Trophoblast cell (in vitro differentiated cells and primary cell): ENCODE data around the gene MRPL52.
"Not testable (repeated sequence)": the region's sequence is repeated elsewhere in the genome, so short reads cannot be mapped to it uniquely, and the experiment has no call there.

Experiments used
- DNase-seq, 2 donors: peaks; one replicate each; pipeline ENCODE4 v3.0.0-alpha.2; 2016
- H2AFZ ChIP-seq: 2 replicates; pipeline ENCODE4 v1.6.1; 2013; ENCODE audit warnings: low read length, moderate library complexity, mild to moderate bottlenecking; ENCODE audit not compliant: insufficient read depth, poor library complexity
- H2AK5ac ChIP-seq: 2 replicates; pipeline ENCODE4 v1.6.1; 2013; ENCODE audit warnings: mild to moderate bottlenecking, low read length
- H2BK120ac ChIP-seq: 2 replicates; pipeline ENCODE4 v1.6.1; 2013; ENCODE audit warnings: low read length, mild to moderate bottlenecking, moderate library complexity; ENCODE audit not compliant: insufficient read depth, poor library complexity
- H2BK12ac ChIP-seq: 2 replicates; pipeline ENCODE4 v1.6.1; 2013; ENCODE audit warnings: mild to moderate bottlenecking, low read length, moderate library complexity
- H2BK5ac ChIP-seq: 2 replicates; pipeline ENCODE4 v1.6.1; 2013; ENCODE audit warnings: low read length, low read depth, moderate library complexity, mild to moderate bottlenecking; ENCODE audit not compliant: poor library complexity
- H3K14ac ChIP-seq: 2 replicates; pipeline ENCODE4 v1.6.1; 2013; ENCODE audit warnings: mild to moderate bottlenecking, low read length
- H3K18ac ChIP-seq: 2 replicates; pipeline ENCODE4 v1.6.1; 2013; ENCODE audit warnings: mild to moderate bottlenecking, low read length
- H3K23ac ChIP-seq: 2 replicates; pipeline ENCODE4 v1.6.1; 2013; ENCODE audit warnings: low read length
- H3K27ac ChIP-seq: 2 replicates; pipeline ENCODE4 v1.5.1; 2013; ENCODE audit warnings: low read depth, mild to moderate bottlenecking, inconsistent platforms, low read length, moderate library complexity
- H3K27me3 ChIP-seq: 2 replicates; pipeline ENCODE4 v1.6.1; 2013; ENCODE audit warnings: inconsistent platforms, mild to moderate bottlenecking, low read length, moderate library complexity; ENCODE audit not compliant: insufficient read depth
- H3K36me3 ChIP-seq, 2 experiments: 1 replicate in 1 of 2; 2 replicates in 1 of 2; pipeline ENCODE4 v1.6.1; 2013; ENCODE audit warnings: low read length in 2 of 2, mild to moderate bottlenecking in 2 of 2, moderate library complexity in 1 of 2; ENCODE audit not compliant: insufficient read depth in 2 of 2, control insufficient read depth in 1 of 2
- H3K4ac ChIP-seq: 2 replicates; pipeline ENCODE4 v1.6.1; 2013; ENCODE audit warnings: low read depth, mild to moderate bottlenecking, low read length, moderate library complexity
- H3K4me1 ChIP-seq, 2 experiments: 1 replicate in 1 of 2; 2 replicates in 1 of 2; pipeline ENCODE4 v1.6.1; 2013; ENCODE audit warnings: low read length in 2 of 2, mild to moderate bottlenecking in 2 of 2, moderate library complexity in 1 of 2; ENCODE audit not compliant: insufficient read depth in 2 of 2, control insufficient read depth in 1 of 2
- H3K4me2 ChIP-seq: 2 replicates; pipeline ENCODE4 v1.6.1; 2013; ENCODE audit warnings: inconsistent platforms, mild to moderate bottlenecking, low read length, moderate library complexity
- H3K4me3 ChIP-seq: 2 replicates; pipeline ENCODE4 v1.5.1; 2013; ENCODE audit warnings: mild to moderate bottlenecking, low read depth, low read length, inconsistent platforms
- H3K79me1 ChIP-seq: one replicate; pipeline ENCODE4 v1.6.1; 2013; ENCODE audit warnings: low read length
- H3K79me2 ChIP-seq: 2 replicates; pipeline ENCODE4 v1.6.1; 2013; ENCODE audit warnings: low read length, mild to moderate bottlenecking; ENCODE audit not compliant: control insufficient read depth, insufficient read depth, poor library complexity
- H3K9ac ChIP-seq: 2 replicates; pipeline ENCODE4 v1.6.1; 2013; ENCODE audit warnings: mild to moderate bottlenecking, low read length
- H3K9me3 ChIP-seq: 2 replicates; pipeline ENCODE4 v1.6.1; 2013; ENCODE audit warnings: low read depth, mild to moderate bottlenecking, control low read depth, inconsistent platforms, low read length; ENCODE audit not compliant: insufficient read depth
- H4K12ac ChIP-seq: 2 replicates; pipeline ENCODE4 v1.6.1; 2013; ENCODE audit warnings: low read depth, mild to moderate bottlenecking, low read length, moderate library complexity
- H4K8ac ChIP-seq: 2 replicates; pipeline ENCODE4 v1.6.1; 2013; ENCODE audit warnings: low read depth, mild to moderate bottlenecking, low read length, moderate library complexity
- H4K91ac ChIP-seq: one replicate; pipeline ENCODE4 v1.6.1; 2013; ENCODE audit warnings: low read depth, mild to moderate bottlenecking, low read length, moderate library complexity
- WGBS: extraction: QIAGEN DNeasy Blood & Tissue Kit; methylation state at CpG from one replicate; pipeline ENCODE4 v1.1.7; 2013; ENCODE audit warnings: missing lambda C conversion rate; ENCODE audit not compliant: insufficient read length, insufficient coverage; ENCODE audit errors: extremely low coverage; 5-methylcytosine and 5-hydroxymethylcytosine counted together

The MRPL52 gene

DNA sequence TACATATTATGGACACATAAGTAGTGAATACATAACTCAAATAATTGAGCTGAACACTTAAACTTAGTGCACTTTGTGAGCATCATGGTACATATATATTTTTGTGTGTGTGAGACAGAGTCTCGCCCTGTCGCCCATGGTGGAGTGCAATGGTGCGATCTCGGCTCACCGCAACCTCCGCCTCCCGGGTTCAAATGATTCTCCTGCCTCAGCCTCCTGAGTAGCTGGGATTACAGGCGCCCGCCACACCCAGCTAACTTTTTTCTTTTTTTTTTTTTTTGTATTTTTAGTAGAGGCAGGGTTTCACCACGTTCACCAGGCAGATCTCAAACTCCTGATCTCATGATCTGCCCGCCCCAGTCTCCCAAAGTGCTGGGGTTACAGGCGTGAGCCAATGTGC is 22.5 kb downstream of the MRPL52 start:
- not testable (repeated sequence) for H3K36me3 ChIP-seq, H3K27ac ChIP-seq, H3K4me3 ChIP-seq, H2BK120ac ChIP-seq, H4K12ac ChIP-seq, H3K18ac ChIP-seq, DNase-seq, H2AFZ ChIP-seq, H2AK5ac ChIP-seq, H2BK12ac ChIP-seq, H3K79me2 ChIP-seq, H3K9me3 ChIP-seq, H3K27me3 ChIP-seq, H3K14ac ChIP-seq, H2BK5ac ChIP-seq, H4K91ac ChIP-seq, H3K9ac ChIP-seq, H4K8ac ChIP-seq, H3K4ac ChIP-seq, H3K23ac ChIP-seq, H3K4me2 ChIP-seq
- no CpG with 5 or more reads among the region's 12 CpGs for WGBS
- peaks cover 22 to 32% of the 10 kb centered on the region in 2 experiments for H3K4me1 ChIP-seq
- peaks cover 11% of the 10 kb centered on the region for H3K79me1 ChIP-seq

DNA sequence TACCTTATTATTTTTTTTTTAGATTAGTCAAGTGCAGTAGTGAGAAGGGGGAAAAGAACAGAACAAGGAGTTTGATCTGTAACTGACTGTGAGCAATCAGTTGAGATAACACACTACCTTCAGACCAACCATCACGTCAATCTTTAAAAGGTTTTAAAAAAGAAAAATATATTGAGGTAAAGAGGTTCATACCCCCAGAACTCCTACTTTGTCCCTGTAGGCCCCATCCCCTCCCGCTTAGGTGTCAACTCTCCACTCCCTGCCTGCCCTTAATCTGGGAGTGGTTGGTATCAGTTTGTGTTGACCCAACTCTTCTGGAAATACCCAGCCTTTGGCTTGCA is 22.9 kb downstream of the MRPL52 start:
- Histone ChIP-seq H3K4ac (no peak overlapping the region), H2AK5ac (peak overlapping the region; percentile 30), H3K4me2 (no peak overlapping the region), H2BK12ac (peak overlapping the region; percentile 68), H3K27me3 (no peaks in the 10 kb centered on the region), H4K91ac (peak overlapping the region; percentile 42), H4K12ac (peak overlapping the region; percentile 5), H4K8ac (peak overlapping the region; percentile 59), H3K36me3 (peaks cover 0 to 3% of the 10 kb centered on the region in 2 experiments), H3K4me1 (peaks cover 22 to 31% of the 10 kb centered on the region in 2 experiments), H3K4me3 (no peak overlapping the region), H3K9ac (no peak overlapping the region), H2BK120ac (no peak overlapping the region), H3K14ac (no peak overlapping the region), H3K9me3 (no peaks in the 10 kb centered on the region), H3K27ac (no peak overlapping the region), H3K18ac (peak overlapping the region; percentile 42), H2BK5ac (no peak overlapping the region), H3K79me2 (peaks cover 2% of the 10 kb centered on the region), H3K23ac (no peak overlapping the region), H3K79me1 (peaks cover 11% of the 10 kb centered on the region), H2AFZ (peak overlapping the region; percentile 69)
- WGBS = no CpG with 5 or more reads among the region's 2 CpGs
- no peak for DNase-seq

DNA sequence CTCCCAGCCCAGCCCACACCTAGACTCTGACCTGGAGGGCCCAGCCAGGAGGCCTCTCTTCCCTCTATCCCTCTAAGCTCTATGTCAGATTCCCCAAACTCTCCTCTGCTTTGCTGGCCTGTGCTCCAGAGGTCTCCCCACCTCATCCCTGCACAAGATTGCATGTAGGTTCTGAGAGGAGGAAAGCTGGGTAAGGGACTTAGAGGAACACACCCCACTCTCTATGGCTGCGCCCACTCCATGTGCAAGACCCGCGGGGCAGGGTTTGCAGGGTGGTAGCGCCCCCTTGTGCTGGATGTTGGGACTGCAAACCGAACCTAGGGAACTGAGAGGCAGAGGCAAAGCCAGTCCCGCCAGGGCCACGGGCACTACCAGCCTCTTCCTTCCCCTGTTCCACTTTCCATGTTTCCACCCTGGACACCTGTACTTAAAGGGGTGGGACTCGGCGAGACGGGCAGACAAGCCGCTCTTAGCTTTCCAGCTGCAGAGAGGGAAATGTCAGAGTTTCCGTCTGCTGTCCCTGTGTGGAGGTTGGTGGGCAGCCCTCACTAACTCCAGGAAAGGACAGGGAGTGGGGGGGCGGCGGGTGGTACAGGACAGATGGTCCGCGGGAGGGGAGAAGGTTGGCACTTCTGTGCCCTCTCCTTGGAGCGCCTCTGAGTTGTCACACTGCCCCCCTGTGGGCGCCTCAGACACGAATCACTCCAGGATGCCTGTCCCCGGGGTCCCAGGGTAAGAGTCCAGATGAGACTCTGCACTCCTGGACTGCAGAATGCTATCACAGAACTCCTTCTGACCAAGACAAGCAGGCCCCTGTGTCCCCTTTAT is 23.5 kb downstream of the MRPL52 start:
- H3K4ac ChIP-seq = peak overlapping the region; percentile 13
- peak; percentile 82 to 91 for DNase-seq
- peak overlapping the region; percentile 33 for H3K4me3 ChIP-seq
- H3K23ac ChIP-seq = no peak overlapping the region
- no peaks in the 10 kb centered on the region for H3K9me3 ChIP-seq
- peak overlapping the region; percentile 91 for H2AFZ ChIP-seq
- peak overlapping the region; percentile 87 for H4K8ac ChIP-seq
- H2AK5ac ChIP-seq = peak overlapping the region; percentile 45
- H3K36me3 ChIP-seq = peaks cover 0 to 3% of the 10 kb centered on the region in 2 experiments
- H3K4me1 ChIP-seq = peaks cover 16 to 26% of the 10 kb centered on the region in 2 experiments
- peak overlapping the region; percentile 33 for H2BK5ac ChIP-seq
- peaks cover 11% of the 10 kb centered on the region for H3K79me1 ChIP-seq
- no CpG with 5 or more reads among the region's 20 CpGs for whole genome bisulfite sequencing
- H3K4me2 ChIP-seq = peak overlapping the region; percentile 83
- H4K91ac ChIP-seq = peak overlapping the region; percentile 94
- peak overlapping the region; percentile 82 for H3K14ac ChIP-seq
- H3K9ac ChIP-seq = peak overlapping the region; percentile 78
- H3K27me3 ChIP-seq = no peaks in the 10 kb centered on the region
- H4K12ac ChIP-seq = peak overlapping the region; percentile 79
- no peak overlapping the region for H3K27ac ChIP-seq
- H2BK120ac ChIP-seq = peak overlapping the region; percentile 84
- H3K18ac ChIP-seq = peak overlapping the region; percentile 63
- H2BK12ac ChIP-seq = peak overlapping the region; percentile 87
- peaks cover 2% of the 10 kb centered on the region for H3K79me2 ChIP-seq

DNA sequence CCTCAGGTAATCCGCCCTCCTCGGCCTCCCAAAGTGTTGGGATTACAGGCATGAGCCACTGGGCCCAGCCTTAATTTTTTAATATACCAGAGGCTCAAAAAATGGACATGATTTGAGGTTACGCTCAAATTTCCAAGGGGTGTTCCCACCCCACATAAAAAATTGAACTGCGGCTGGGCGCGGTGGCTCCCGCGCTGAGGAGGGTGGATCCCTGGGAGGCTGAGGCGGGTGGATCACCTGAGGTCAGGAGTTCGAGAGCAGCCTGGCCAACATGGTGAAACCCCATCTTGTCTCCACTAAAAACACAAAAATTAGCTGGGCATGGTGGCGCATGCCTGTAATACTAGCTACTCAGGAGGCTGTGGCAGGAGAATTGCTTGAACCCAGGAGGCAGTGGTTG is 24.6 kb downstream of the MRPL52 start:
- H2BK12ac ChIP-seq = not testable (repeated sequence)

More for the DNA sequence above, 24.6 kb downstream of the MRPL52 start:
- H3K9ac ChIP-seq, H3K27ac ChIP-seq, H2AK5ac ChIP-seq, H3K79me1 ChIP-seq, H3K18ac ChIP-seq, H3K4ac ChIP-seq, H3K9me3 ChIP-seq, H3K23ac ChIP-seq, H4K91ac ChIP-seq, DNase-seq, H3K14ac ChIP-seq, H3K79me2 ChIP-seq, H4K12ac ChIP-seq, H2AFZ ChIP-seq, H3K27me3 ChIP-seq, H2BK5ac ChIP-seq, H3K4me2 ChIP-seq, H3K36me3 ChIP-seq, H3K4me3 ChIP-seq, H2BK120ac ChIP-seq, H4K8ac ChIP-seq: not testable (repeated sequence)
- H3K4me1 ChIP-seq = peaks cover 12 to 19% of the 10 kb centered on the region in 2 experiments
- WGBS = no CpG with 5 or more reads among the region's 11 CpGs
